GM23248 (cell line): ENCODE measurements around the gene SOBP.

Source experiments
- EZH2 ChIP-seq: fragments of 200-600 bp; sonication (generic); IDR thresholded peaks from 2 replicates; pipeline ENCODE4 v1.6.1; 2018; ENCODE audit warnings: antibody characterized with exemption, mild to moderate bottlenecking; ENCODE audit not compliant: insufficient read depth, poor library complexity, severe bottlenecking
- EZH2phosphoT487 ChIP-seq: fragments of 200-600 bp; sonication (generic); IDR thresholded peaks from 2 replicates; pipeline ENCODE4 v1.6.1; 2018; ENCODE audit warnings: antibody characterized with exemption, moderate library complexity, mild to moderate bottlenecking, low read depth; ENCODE audit not compliant: insufficient read depth

DNA sequence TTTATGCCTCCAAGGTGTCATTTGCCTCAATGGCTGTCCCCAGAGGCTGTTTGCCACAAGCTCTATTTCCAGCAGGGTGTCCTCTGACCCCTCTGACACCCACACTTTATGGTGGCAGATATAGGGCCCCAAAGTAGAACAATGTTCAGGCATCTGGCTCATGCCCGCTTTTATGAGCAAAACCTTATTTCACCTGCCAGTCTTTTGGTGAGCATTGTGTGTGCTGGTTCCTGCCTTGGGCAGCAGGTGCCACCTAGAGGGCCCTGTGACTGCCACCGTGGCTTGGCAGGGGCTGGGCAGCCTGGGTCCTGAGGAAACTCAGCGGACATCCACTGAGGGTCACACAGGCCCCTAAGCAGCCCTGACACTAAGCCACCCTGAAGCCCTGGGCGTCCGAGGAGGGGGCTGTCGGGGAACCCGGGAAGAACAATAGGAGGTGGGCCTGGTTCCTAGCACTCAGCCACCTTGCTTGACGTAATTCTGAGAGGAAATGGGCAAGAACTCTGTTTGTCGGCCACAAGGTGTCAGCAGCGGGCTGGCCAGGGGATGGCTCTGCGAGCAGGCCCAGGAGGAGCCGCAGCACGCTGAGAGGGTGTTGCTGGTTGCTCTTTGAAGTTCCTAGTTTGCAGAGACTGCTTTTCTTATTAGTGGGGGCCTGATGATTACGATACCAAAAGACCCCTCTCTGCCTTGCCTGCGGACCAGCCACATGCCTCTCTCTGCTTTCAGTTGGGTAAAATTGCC, 185.2 kb downstream of the SOBP start:
- TF ChIP-seq EZH2phosphoT487, result no peak
- no peak for TF ChIP-seq EZH2
